Non-pigmented ciliary epithelial cell (primary cell): ENCODE measurements around the gene SF3A1.

Source experiments
- DNase-seq: peaks from one replicate; pipeline ENCODE4 v3.0.0-alpha.2; 2010; ENCODE audit warnings: low read depth

SF3A1 gene

GRCh38 chr22:30386960-30387827 lies 30.5 kb upstream of the SF3A1 start, which contains the start of gene RNF215:
Gene RNF215 (minus strand): TSS chr22:30387411. CDS start chr22:30387313, 98 bp downstream.
- DNase-seq = no peak

- no peak for DNase-seq
Observed at GRCh38 chr22:30386608-30386959, 29.9 kb upstream of the SF3A1 start.

DNA sequence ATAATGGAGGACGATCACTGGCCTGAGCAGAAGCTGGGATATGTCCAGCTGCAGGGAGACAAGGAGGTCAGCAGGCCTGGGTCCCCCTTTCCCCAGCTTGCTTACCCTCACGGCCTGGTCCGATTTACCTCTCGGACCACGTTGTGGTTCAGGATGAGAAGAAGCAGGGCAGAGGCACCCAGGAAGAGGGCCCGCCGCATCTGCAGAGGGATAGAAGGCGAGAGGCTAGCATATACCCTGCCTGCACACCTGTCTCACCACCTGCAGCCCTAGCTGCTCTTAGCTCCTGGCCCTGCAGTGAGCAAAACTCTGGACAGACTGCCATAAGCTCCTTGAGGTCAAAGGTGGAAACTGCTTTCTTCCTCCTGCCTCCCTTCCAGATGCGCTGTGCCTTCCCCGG lies 29.2 kb upstream of the SF3A1 start:
- no peak for DNase-seq

- no peak for DNase-seq
Observed at GRCh38 chr22:30383061-30383460, 26.4 kb upstream of the SF3A1 start.

GRCh38 chr22:30382340-30382739 lies 25.6 kb upstream of the SF3A1 start:
- no peak for DNase-seq

DNA sequence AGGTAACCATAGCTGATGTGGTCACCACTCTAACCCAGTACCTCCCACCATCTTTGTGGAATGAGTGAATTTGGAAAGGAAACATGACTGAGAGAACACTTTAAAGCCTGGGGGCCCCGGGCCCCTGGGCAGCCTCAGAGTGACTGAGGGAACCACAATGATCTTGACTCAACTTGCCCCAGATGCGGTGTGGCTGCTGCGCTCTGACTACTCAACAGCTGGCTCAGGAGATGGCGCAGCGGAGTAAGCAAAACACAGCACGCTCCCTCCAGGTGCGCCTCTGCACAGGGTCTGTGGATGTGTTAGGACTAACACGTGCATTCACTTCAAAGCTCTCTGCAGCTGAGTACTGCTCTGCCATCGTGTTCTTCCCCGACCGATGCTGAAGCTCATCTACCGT lies 24.6 kb upstream of the SF3A1 start:
- no peak for DNase-seq

- no peak for DNase-seq
Observed at GRCh38 chr22:30380011-30380410, 23.3 kb upstream of the SF3A1 start.

DNA sequence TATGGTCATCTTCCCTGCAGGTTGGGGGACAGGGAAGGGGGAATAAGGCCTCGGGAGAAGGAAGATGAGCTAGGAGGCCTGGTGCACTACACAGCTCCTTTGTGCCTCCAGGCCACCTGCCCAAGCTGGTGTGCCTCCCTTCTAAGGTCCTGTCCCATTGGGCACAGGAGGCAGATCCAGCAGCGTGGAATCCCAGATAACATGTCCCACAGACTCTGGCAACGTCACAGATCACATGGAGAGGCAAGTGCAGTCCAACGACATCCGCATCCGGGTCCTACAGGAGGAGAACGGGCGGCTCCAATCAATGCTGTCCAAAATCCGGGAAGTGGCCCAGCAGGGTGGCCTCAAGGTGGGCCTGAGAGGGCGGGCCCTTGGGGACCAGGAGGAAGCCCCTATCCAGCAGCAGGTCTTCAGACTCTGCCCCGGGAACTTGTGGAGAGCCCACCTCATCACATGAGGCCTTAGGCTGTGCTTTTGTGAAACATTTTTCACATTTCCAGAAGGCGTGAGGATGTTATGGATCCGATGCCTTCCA lies 18.7 kb upstream of the SF3A1 start:
- DNase-seq = no peak

DNA sequence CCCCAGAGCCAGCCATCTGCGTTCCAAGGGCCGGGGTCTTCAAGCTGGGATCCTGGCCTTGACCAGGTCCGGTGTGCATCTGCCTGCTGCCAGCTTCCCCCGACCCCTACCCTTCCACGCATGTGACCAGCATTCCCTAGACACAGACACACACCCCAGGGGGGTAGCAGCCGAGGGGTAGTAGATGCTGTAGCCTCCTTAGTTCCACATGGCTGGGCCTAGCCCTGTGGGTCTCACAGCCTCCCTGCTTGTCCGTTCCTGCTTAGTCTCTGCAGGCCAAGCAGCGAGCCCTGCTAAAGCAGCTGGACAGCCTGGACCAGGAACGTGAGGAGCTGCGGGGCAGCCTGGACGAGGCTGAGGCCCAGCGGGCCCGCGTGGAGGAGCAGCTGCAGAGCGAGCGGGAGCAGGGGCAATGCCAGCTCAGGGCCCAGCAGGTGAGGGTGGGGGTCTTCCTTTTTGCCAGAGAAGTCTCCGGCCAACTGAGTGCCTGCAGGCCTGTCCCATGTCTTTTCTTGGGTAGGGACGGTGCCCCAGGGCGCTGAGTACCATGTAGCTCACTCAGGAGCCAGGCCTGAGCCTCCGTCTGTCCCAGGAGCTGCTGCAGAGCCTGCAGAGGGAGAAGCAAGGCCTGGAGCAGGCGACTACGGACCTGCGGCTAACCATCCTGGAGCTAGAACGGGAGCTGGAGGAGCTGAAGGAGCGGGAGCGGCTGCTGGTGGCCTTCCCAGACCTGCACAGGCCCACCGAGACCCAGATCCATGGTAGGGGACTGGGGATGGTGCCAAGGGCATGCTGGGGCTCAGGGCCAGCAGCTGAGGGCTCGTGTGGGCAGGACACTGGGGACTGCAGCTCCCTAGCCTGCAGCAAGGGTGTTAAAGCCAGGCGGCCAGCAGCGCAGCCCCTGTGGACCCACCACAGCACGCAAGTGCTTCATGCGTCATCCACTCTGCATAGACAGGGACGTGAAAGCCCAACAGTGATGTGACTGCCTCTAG lies 16.9 kb upstream of the SF3A1 start:
- DNase-seq = no peak

GRCh38 chr22:30372915-30373314 lies 16.2 kb upstream of the SF3A1 start:
- no peak for DNase-seq

DNA sequence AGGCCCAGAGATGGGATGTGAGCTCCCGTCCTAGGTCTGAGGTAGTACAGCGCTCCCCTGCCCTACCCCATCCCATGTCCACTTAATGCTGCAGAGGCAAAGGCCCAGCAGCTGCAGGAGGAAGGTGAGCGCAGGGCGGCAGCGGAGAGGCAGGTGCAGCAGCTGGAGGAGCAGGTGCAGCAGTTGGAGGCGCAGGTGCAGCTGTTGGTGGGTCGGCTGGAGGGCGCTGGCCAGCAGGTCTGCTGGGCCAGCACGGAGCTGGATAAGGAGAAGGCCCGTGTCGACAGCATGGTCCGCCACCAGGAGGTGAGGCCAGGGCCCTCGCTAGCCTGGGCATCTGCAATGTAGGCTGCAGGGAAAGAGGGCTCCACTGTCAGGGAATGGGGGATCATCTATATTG lies 15.3 kb upstream of the SF3A1 start:
- DNase-seq = no peak

DNA sequence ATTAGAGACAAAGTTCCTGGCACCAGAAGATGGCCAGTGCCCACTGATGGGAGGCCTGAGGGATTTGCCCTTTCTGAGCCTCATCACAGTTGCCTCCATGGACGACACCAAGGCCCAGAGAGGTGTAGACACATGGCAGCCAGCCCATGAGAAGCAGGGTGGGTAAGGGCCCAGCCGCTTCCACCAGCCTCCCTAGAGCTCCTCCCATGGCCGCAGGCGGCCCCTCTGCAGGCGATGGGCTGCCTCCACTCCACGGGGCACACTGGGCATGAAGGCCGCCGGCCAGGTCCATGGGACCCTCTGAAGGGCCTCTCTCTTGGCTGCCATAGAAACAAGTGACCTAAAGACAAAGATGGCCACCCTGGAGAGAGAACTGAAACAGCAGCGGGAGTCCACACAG lies 14.6 kb upstream of the SF3A1 start:
- DNase-seq = no peak

DNA sequence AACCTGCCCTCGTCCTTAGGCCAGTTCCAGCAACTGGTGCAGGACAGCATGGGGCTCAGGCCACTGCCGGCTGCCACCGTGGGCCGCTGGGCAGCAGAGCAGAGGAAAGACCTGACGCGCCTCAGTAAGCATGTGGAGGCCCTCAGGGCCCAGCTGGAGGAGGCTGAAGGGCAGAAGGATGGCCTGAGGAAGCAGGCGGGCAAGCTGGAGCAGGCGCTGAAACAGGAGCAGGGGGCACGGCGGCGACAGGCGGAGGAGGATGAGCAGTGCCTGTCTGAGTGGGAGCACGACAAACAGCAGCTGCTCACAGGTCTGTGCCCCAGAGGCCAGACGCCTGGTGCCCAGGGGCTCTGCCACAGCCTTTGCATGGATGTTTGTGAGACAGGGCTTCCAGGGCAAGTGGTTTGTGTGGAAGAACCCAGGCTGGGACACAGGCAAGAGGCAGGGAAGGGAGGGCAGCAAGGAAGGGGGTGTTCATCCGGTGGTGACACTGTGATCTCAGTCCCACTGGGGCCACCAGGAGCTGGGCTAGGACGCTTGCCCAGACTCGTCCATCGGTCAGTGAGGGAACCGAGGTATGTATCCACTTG lies 14.0 kb upstream of the SF3A1 start:
- DNase-seq = no peak

- DNase-seq = no peak
Observed at GRCh38 chr22:30368420-30368819, 11.7 kb upstream of the SF3A1 start.

DNA sequence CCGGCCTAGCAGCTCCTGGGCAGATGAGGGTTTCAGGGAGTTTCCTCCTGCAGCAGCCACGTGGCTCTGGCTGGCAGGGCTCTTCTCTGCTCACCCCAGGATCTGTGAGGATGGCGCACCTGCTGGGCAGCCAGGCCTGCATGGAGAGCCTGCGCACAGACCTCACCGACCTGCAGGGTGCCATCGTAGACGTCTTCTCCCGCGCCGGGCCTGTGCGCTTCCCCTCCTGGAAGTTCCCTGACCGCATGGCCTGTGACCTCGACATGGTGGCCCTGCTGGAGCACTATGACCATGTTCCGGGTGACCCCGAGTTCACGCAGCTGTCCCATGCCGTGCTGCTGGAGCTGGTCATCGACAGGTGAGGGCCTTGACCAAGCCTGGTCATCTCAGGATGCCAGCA lies 9.2 kb upstream of the SF3A1 start:
- no peak for DNase-seq

GRCh38 chr22:30362651-30363281 lies 6.1 kb upstream of the SF3A1 start:
- DNase-seq = no peak

GRCh38 chr22:30361916-30362650 lies 5.4 kb upstream of the SF3A1 start:
- no peak for DNase-seq

- no peak for DNase-seq
Observed at GRCh38 chr22:30358541-30358940, 1.8 kb upstream of the SF3A1 start.

- DNase-seq = no peak
Observed at GRCh38 chr22:30357650-30358215, 1.0 kb upstream of the SF3A1 start.

- no peak for DNase-seq
Observed at GRCh38 chr22:30357236-30357570, 509 bp upstream of the SF3A1 start.

DNA sequence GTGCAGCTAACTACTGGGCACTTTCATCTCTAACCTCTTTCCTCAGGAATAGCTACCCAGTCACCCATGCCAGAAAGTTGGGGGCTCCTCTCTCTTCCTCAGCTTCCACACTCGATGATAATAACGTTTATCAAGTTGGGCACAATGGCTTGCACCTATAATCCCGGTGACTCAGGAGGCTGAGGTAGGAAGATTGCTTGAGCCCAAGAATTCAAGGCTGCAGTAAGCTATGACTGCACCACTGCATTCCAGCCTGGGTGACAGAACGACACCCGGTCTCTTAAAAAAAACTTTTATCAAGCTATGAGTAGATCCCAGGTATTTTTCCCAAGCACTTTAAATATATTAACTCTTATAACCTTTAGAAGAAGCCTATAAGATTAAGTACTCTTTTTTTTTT lies 2.0 kb downstream of the SF3A1 start:
- DNase-seq = no peak
